Measurements from ENCODE around the gene TIMM13. TPM values are rescaled to one million over a fixed set of nuclear protein-coding genes. Genes with fewer than 3 reads are reported as not detected.
"Not testable (repeated sequence)": the region's sequence is repeated elsewhere in the genome, so short reads cannot be mapped to it uniquely, and the experiment has no call there.

The TIMM13 gene
- total RNA-seq, 1 donor from 2014 or later: 132 TPM

GRCh38 chr19:2398735-2399305, 28.6 kb downstream of the TIMM13 start:
- Mint-ChIP-seq H3K27ac (no peak overlapping the region), H3K27me3 (no peaks in the 10 kb centered on the region), H3K36me3 (no peaks in the 10 kb centered on the region), H3K9me3 (no peaks in the 10 kb centered on the region), H3K4me3 (no peak overlapping the region), H3K4me1 (ENCODE audit: unreplicated experiment) (no peaks in the 10 kb centered on the region)
- no peak for TF ChIP-seq CTCF (conservative IDR thresholded peaks at IDR 0.05)
- no peak for DNase-seq (ENCODE audit: extremely low spot score, unreplicated experiment)

GRCh38 chr19:2397173-2397572, 30.2 kb downstream of the TIMM13 start:
- H3K27ac Mint-ChIP-seq; H3K9me3 Mint-ChIP-seq; H3K4me1 Mint-ChIP-seq (ENCODE audit: unreplicated experiment); H3K27me3 Mint-ChIP-seq; H3K36me3 Mint-ChIP-seq; DNase-seq (ENCODE audit: extremely low spot score, unreplicated experiment); H3K4me3 Mint-ChIP-seq: not testable (repeated sequence)

GRCh38 chr19:2395293-2395829, 32.0 kb downstream of the TIMM13 start:
- H3K9me3 Mint-ChIP-seq; H3K27ac Mint-ChIP-seq; H3K36me3 Mint-ChIP-seq; H3K4me1 Mint-ChIP-seq (ENCODE audit: unreplicated experiment); H3K27me3 Mint-ChIP-seq; H3K4me3 Mint-ChIP-seq; DNase-seq (ENCODE audit: extremely low spot score, unreplicated experiment): not testable (repeated sequence)

GRCh38 chr19:2394442-2395292, 32.7 kb downstream of the TIMM13 start:
- no peak for TF ChIP-seq CTCF (conservative IDR thresholded peaks at IDR 0.05)
- H3K27ac Mint-ChIP-seq: no peak overlapping the region
- no peaks in the 10 kb centered on the region for H3K36me3 Mint-ChIP-seq
- peaks cover 4% of the 10 kb centered on the region for H3K4me1 Mint-ChIP-seq (ENCODE audit: unreplicated experiment)
- no peak overlapping the region for H3K4me3 Mint-ChIP-seq
- peaks cover 7% of the 10 kb centered on the region for H3K27me3 Mint-ChIP-seq
- H3K9me3 Mint-ChIP-seq: no peaks in the 10 kb centered on the region
- no peak for DNase-seq (ENCODE audit: extremely low spot score, unreplicated experiment)

- no peaks in the 10 kb centered on the region for H3K36me3 Mint-ChIP-seq
- no peak overlapping the region for H3K4me3 Mint-ChIP-seq
- H3K27ac Mint-ChIP-seq: no peak overlapping the region
- peaks cover 4% of the 10 kb centered on the region for H3K4me1 Mint-ChIP-seq (ENCODE audit: unreplicated experiment)
- TF ChIP-seq CTCF (conservative IDR thresholded peaks at IDR 0.05): no peak
- no peaks in the 10 kb centered on the region for H3K9me3 Mint-ChIP-seq
- H3K27me3 Mint-ChIP-seq: peaks cover 7% of the 10 kb centered on the region
- DNase-seq (ENCODE audit: extremely low spot score, unreplicated experiment): no peak
Observed at GRCh38 chr19:2394054-2394441, 33.3 kb downstream of the TIMM13 start.

GRCh38 chr19:2392899-2393298, 34.5 kb downstream of the TIMM13 start:
- not testable (repeated sequence) for H3K4me1 Mint-ChIP-seq (ENCODE audit: unreplicated experiment); H3K27me3 Mint-ChIP-seq; H3K27ac Mint-ChIP-seq; H3K9me3 Mint-ChIP-seq; H3K36me3 Mint-ChIP-seq; DNase-seq (ENCODE audit: extremely low spot score, unreplicated experiment); H3K4me3 Mint-ChIP-seq

- H3K4me1 Mint-ChIP-seq (ENCODE audit: unreplicated experiment): peaks cover 4% of the 10 kb centered on the region
- H3K4me3 Mint-ChIP-seq: no peak overlapping the region
- no peak for DNase-seq (ENCODE audit: extremely low spot score, unreplicated experiment)
- no peaks in the 10 kb centered on the region for H3K9me3 Mint-ChIP-seq
- no peak for TF ChIP-seq CTCF (conservative IDR thresholded peaks at IDR 0.05)
- H3K27me3 Mint-ChIP-seq: peaks cover 11% of the 10 kb centered on the region
- no peaks in the 10 kb centered on the region for H3K36me3 Mint-ChIP-seq
- no peak overlapping the region for H3K27ac Mint-ChIP-seq
Observed at GRCh38 chr19:2392366-2392765, 35.0 kb downstream of the TIMM13 start.
